ENCODE results near the gene ST3GAL5.

DNA sequence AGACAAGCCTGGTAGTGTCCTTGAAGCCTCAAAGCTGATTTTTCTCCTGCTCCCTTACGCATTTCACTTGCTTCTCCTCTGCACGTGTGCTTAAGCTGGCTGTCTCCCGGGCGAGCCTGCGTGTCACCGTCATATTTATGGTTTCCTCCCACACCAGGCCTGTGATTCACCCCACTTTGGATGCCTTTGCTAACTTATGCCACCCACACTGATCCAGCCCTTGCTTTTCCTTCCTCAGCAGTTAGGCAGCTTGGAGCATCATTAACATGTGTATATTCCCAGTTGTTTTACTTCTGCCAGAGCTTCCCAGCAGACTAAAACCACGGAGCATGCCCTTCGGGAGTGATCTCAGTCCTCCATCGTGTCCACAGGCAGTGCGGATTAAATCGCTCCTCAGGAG lies 2.2 kb downstream of the ST3GAL5 start:
- TF ChIP-seq POLR2AphosphoS5 (IDR thresholded peaks at IDR 0.05) (peak; percentile 60 to 70 (median 61)), POLR2A (IDR thresholded peaks at IDR 0.05) (no peak), EP300 (IDR thresholded peaks at IDR 0.05; ENCODE audit: low read depth) (no peak)
- TF ChIP-seq, protein P1, sequence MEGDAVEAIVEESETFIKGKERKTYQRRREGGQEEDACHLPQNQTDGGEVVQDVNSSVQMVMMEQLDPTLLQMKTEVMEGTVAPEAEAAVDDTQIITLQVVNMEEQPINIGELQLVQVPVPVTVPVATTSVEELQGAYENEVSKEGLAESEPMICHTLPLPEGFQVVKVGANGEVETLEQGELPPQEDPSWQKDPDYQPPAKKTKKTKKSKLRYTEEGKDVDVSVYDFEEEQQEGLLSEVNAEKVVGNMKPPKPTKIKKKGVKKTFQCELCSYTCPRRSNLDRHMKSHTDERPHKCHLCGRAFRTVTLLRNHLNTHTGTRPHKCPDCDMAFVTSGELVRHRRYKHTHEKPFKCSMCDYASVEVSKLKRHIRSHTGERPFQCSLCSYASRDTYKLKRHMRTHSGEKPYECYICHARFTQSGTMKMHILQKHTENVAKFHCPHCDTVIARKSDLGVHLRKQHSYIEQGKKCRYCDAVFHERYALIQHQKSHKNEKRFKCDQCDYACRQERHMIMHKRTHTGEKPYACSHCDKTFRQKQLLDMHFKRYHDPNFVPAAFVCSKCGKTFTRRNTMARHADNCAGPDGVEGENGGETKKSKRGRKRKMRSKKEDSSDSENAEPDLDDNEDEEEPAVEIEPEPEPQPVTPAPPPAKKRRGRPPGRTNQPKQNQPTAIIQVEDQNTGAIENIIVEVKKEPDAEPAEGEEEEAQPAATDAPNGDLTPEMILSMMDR (IDR thresholded peaks at IDR 0.05) = no peak
